Ovary (tissue), 9 donors: ENCODE data around the gene ABCG1. TPM values are rescaled to one million over a fixed set of nuclear protein-coding genes. Genes with fewer than 3 reads are reported as not detected.

ENCODE experiments used
- DNase-seq, 5 donors: peaks; one replicate each; pipeline ENCODE4 v3.0.0-alpha.2; 2019 to 2020
- H3K27ac ChIP-seq, 2 donors: fragments of 200-600 bp; one replicate each; pipeline versions ENCODE4 v1.5.1 to v1.8.0; 2019 to 2022
- H3K27me3 ChIP-seq: fragments of 200-600 bp; one replicate; pipeline ENCODE4 v1.8.0; 2022
- H3K36me3 ChIP-seq: fragments of 200-600 bp; sonication (generic); one replicate; pipeline ENCODE4 v1.5.1; 2019
- H3K4me1 ChIP-seq: one replicate; pipeline ENCODE4 v1.8.1; 2013; ENCODE audit warnings: mild to moderate bottlenecking, moderate library complexity; ENCODE audit not compliant: insufficient read depth
- H3K4me3 ChIP-seq: fragments of 200-600 bp; sonication (generic); one replicate; pipeline ENCODE4 v1.5.1; 2017
- H3K9me3 ChIP-seq, 2 donors: fragments of 200-600 bp in 1 of 2; sonication (generic) in 1 of 2; one replicate each; pipeline versions ENCODE4 v1.5.1 to v1.8.1; 2013 to 2019; ENCODE audit warnings: mild to moderate bottlenecking in 1 of 2, moderate library complexity in 1 of 2
- EP300 ChIP-seq: sonication (generic); formaldehyde crosslinking; IDR thresholded peaks from one replicate; pipeline ENCODE4 v1.6.1; 2017; ENCODE audit warnings: antibody characterized with exemption
- POLR2A ChIP-seq: fragments of 450-650 bp; IDR thresholded peaks from one replicate; pipeline ENCODE4 v1.6.1; 2017; ENCODE audit warnings: antibody characterized with exemption, mild to moderate bottlenecking, moderate library complexity
- WGBS, 3 donors: extraction: QIAGEN DNeasy Blood & Tissue Kit in 1 of 3; methylation state at CpG; one replicate each; pipeline versions ENCODE4 v1.1.5 to v1.1.7; 2013 to 2017; 5-methylcytosine and 5-hydroxymethylcytosine counted together
- intact Hi-C, 4 donors: fragments of 100-400 bp; cut with DNase I; formaldehyde crosslinking; loops; one replicate each; pipeline versions ENCODE4 v1.11.0 to v1.15.1; 2022 to 2023
- polyA plus RNA-seq, 2 donors: library from polyadenylated mRNA; stranded (reverse); fragments of 200-250 nt in 1 of 2; fragments of 350-450 nt in 1 of 2; fragmentation: Illumina TruSeq in 1 of 2; extraction: RNeasy Lipid Tissue Mini Kit (QIAGEN cat#74804) in 1 of 2; gene quantifications; one replicate each; pipeline ENCODE4 v1.2.3, GENCODE V29; 2013 to 2014
- total RNA-seq, 7 donors: library from RNA; depleted of rRNA in 2 of 7; stranded (reverse); fragments of >200 nt in 2 of 7; fragmentation: NEBNext Ultra II Directional in 3 of 7; extraction: Animal tissue kit (Norgen Biotek cat#: 25700) in 3 of 7; gene quantifications; one replicate each; pipeline versions ENCODE4 v1.1.0 to v1.2.4, GENCODE V29; 2016 to 2023
- TF ChIP-seq, protein P1 (sequence below), 3 donors: fragments of 450-650 bp in 2 of 3; fragments of 200-600 bp in 1 of 3; IDR thresholded peaks; one replicate each; pipeline versions ENCODE4 v1.5.1 to v1.8.0; 2016 to 2022; ENCODE audit warnings: antibody characterized with exemption in 3 of 3, mild to moderate bottlenecking in 1 of 3
- donor health status: DM: no; HTN: no; CAD: no; lungs with moderate emphysema.
- donor health status: DM: no; HTN: no; CAD: no.
- donor health status: Bipolar disorder and iron deficiency.
- donor health status: DM: yes; HTN: yes; CAD: no.
- donor health status: DM: no; HTN: no; CAD: no.
- donor health status: DM: yes; HTN: yes; CAD: no.

Gene ABCG1
- total and polyA plus RNA-seq, 9 donors = 4.3 to 14.9 (median 5.8) TPM

DNA sequence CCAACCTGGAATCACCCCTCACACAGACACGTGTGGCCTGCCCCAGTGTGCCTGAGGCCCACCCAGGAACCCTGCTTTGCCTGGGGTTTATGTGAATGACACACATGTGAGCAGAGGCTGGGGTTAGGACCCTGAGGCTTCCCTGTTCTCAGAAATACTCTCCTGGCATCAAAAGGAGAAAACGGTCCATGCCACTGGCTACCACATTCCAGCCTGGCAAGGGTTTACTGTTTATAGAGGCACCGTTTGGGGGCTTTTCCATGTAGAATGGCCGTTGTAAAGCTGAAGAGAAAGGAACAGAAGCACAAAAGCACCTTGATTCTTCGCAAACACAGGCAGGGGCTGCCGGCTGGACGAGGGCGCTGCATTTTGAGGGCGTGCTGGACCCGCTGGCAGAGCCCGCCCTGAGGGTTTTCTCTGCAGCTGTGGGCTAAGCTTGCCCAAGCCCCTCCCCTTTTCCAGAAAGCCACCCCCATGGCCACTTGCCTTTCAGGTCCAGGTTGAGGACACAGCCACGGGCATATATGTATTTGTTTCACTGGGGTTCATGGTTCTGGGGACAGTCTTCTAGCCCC is 83.2 kb downstream of the ABCG1 start:
- H3K27me3 ChIP-seq = no peaks in the 10 kb centered on the region
- H3K4me1 ChIP-seq = no peaks in the 10 kb centered on the region
- WGBS, 3 donors = 57 to 63% (median 63%) methylated on average over 12 of the region's 12 CpGs
- no peak overlapping the region for H3K4me3 ChIP-seq
- DNase-seq = no peak
- H3K27ac ChIP-seq = no peak overlapping the region
- intact Hi-C loops = no loop called here
- H3K9me3 ChIP-seq = no peaks in the 10 kb centered on the region
- TF ChIP-seq POLR2A (no peak), EP300 (no peak)
- TF ChIP-seq, protein P1, sequence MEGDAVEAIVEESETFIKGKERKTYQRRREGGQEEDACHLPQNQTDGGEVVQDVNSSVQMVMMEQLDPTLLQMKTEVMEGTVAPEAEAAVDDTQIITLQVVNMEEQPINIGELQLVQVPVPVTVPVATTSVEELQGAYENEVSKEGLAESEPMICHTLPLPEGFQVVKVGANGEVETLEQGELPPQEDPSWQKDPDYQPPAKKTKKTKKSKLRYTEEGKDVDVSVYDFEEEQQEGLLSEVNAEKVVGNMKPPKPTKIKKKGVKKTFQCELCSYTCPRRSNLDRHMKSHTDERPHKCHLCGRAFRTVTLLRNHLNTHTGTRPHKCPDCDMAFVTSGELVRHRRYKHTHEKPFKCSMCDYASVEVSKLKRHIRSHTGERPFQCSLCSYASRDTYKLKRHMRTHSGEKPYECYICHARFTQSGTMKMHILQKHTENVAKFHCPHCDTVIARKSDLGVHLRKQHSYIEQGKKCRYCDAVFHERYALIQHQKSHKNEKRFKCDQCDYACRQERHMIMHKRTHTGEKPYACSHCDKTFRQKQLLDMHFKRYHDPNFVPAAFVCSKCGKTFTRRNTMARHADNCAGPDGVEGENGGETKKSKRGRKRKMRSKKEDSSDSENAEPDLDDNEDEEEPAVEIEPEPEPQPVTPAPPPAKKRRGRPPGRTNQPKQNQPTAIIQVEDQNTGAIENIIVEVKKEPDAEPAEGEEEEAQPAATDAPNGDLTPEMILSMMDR (IDR thresholded peaks at IDR 0.05) = no peak
- H3K36me3 ChIP-seq = no peaks in the 10 kb centered on the region

DNA sequence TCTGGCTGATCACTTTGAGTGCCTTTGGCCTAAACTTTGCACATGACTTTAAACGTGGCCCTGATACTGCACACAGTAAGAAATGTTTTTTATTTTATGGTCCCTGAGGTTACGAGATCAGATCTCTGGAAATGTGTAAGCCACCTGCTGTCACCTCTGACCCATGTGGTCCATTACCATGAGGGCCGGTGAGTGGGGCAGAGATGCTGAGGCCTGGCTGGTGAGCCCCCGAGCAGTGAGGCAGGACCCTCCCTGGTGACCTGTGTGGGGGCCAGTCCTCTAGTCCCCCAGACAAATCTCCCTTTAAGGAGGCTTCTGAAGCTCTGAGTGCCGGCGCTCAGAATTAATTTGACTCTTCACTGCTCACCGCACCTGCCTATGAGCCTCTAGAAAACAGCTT is 83.9 kb downstream of the ABCG1 start:
- no peaks in the 10 kb centered on the region for H3K9me3 ChIP-seq
- DNase-seq = no peak
- no peaks in the 10 kb centered on the region for H3K4me1 ChIP-seq
- H3K27me3 ChIP-seq = no peaks in the 10 kb centered on the region
- intact Hi-C loops = no loop called here
- no peaks in the 10 kb centered on the region for H3K36me3 ChIP-seq
- TF ChIP-seq POLR2A (no peak), EP300 (no peak)
- TF ChIP-seq, protein P1 (IDR thresholded peaks at IDR 0.05) = no peak
- no peak overlapping the region for H3K4me3 ChIP-seq
- H3K27ac ChIP-seq = no peak overlapping the region
- WGBS, 3 donors = 65 to 77% (median 68%) methylated on average over 7 of the region's 7 CpGs

DNA sequence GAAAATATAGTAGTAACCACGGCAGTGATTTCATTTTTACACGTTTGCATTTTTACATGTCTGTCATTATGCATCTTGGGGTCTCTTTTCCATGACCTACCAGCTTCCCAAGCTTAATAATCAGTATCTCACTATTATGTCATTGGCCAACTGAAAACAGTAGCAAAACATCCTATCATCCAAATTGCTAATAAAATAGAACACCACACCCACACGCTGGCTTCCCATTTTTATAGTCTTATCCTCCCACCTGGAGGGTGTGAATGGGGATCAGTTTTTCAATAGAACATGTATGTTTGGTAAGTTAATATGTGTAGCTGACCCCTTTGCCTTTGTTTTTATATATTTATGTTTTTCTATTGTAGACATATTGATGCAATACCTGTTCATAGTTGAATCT is 84.5 kb downstream of the ABCG1 start:
- no peaks in the 10 kb centered on the region for H3K27me3 ChIP-seq
- TF ChIP-seq POLR2A (no peak), EP300 (no peak)
- TF ChIP-seq, protein P1 (IDR thresholded peaks at IDR 0.05) = no peak
- no peak overlapping the region for H3K27ac ChIP-seq
- H3K4me1 ChIP-seq = no peaks in the 10 kb centered on the region
- H3K36me3 ChIP-seq = no peaks in the 10 kb centered on the region
- intact Hi-C loops = no loop called here
- DNase-seq = no peak
- WGBS, 3 donors = 44 to 67% (median 52%) methylated on average over 3 of the region's 3 CpGs
- H3K4me3 ChIP-seq = no peak overlapping the region
- H3K9me3 ChIP-seq = no peaks in the 10 kb centered on the region

DNA sequence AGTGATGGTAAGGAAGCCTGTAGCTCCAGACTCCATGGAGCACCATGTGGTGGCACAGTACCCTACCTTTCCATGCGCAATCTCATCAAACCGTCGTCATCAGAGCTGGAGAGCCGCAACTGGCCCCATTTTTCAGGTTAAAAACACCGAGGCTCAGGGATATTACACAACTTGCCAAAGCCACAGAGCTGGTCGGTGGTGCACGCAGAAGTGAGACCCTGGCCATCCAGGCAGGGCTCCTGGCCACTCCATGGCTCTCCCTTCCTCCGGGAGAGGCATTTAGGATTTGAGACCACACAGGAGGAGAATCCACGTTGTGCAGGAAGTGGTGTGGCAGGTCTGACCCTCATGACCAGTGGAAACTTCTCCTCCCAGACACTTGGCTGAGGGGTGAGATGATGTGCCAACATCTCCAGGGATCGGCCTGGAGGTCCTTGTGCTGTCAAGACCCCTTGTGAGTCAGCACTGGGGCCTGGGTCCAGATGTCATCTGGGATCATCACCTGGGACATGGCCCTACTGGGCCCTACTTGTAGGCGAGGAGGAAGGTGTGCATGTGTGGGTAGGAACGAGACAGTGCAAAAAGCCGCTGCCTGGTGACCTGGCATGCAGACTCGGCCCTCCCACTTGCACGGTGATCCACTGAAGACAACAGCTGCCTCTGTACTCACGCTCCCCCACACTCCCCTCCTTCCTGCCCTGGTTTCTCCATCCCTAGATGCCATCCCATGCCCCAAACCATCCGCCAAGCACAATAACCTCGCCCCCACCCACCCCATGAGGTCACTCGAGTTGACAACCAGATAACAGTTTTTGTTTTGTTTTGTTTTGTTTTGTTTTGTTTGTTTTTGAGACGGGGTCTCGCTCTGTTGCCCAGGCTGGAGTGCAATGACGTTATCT is 85.9 kb downstream of the ABCG1 start:
- H3K27ac ChIP-seq = no peak overlapping the region
- H3K4me3 ChIP-seq = no peak overlapping the region
- TF ChIP-seq, protein P1 (IDR thresholded peaks at IDR 0.05) = no peak
- TF ChIP-seq EP300 = no peak
- TF ChIP-seq POLR2A = no peak
- intact Hi-C loops = no loop called here
- H3K27me3 ChIP-seq = no peaks in the 10 kb centered on the region
- 62 to 71% (median 64%) methylated on average over 22 of the region's 22 CpGs for WGBS, 3 donors
- no peaks in the 10 kb centered on the region for H3K36me3 ChIP-seq
- no peaks in the 10 kb centered on the region for H3K4me1 ChIP-seq
- no peak for DNase-seq
- no peaks in the 10 kb centered on the region for H3K9me3 ChIP-seq
